HS-27A (cell line): ENCODE measurements around the gene LRCH3.

Source experiments
- DNase-seq: peaks from one replicate; pipeline ENCODE4 v3.0.0-alpha.2; 2012; ENCODE audit warnings: low read depth, missing footprints

Gene LRCH3

GRCh38 chr3:197791892-197792647 lies 1.0 kb downstream of the LRCH3 start:
- no peak for DNase-seq

- DNase-seq, result no peak
Measured at GRCh38 chr3:197793247-197793646, 2.2 kb downstream of the LRCH3 start.

DNA sequence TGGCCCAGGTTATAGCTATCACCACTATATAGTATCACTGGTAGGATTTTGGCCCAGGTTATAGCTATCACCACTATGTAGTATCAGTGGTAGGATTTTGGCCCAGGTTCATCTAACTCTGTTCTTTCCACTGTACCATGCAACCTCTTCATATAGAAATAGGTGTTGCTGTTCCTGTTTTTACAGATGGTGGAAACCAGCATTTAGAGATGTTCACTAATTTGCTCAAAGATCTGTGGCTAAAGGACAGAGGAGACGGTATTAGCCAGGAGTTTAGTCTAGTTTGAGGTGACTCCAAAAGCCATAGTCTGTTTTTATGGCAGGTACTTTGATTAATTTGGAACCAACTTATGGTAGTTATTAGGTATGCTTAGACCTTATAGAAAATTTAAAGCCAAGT lies 3.1 kb downstream of the LRCH3 start:
- DNase-seq, result no peak

DNA sequence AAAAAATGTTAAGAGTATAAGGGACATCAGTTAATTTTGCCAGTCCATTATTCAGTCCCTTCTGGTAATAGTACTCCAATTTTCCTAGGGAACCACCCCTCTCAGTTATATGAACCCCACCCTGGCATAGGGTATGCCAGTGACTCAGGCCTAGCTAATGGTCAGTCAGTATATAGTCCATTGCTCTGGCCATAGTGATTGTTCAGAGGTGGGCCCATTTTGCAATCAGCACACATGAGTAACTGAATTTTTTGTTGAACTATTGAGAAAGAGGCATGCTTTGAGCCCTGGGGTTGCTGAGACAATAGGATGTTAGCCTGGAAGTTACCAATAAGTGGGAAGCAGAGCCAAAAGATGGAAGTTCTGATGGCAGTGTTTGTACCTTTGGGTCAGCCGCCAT lies 4.1 kb downstream of the LRCH3 start:
- DNase-seq, result no peak

DNA sequence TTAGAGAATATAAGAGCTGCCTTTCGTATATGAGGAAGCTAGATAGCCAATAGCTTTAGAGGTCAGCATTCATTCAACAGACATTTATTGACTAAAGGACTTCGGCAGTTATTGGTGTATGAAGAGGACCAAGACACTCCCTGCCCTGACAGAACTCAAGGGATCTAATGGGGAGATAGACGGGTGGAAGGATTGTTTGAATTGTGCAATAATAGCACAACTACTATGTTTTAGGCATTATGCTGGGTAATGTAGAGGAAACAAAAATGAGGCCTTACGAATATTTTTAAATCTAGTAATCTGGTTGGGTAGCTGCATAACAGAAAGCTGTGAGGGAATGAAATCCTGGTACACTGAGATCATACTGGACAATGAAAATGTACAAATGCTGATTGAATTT lies 5.0 kb downstream of the LRCH3 start:
- DNase-seq, result no peak

DNA sequence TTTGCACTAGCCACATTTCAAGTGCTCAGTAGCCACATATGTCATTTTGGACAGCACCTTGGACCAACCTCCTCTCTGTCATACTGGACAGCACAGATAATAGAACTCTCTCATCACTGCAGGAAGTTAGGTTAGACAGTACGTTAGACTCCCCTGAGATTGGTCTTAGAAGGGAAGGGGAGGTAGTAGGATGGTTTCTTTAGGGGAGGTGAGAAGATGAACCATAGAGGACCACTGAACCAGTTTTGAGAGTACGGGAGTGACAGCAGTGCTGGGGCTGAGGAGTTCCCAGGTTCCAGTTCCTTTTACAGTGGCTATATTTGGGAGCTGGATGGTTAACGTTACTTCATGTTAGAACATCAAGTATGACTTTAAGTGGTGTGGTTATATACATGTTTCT lies 7.8 kb downstream of the LRCH3 start:
- DNase-seq, result no peak

GRCh38 chr3:197800379-197800778 lies 9.3 kb downstream of the LRCH3 start:
- DNase-seq, result no peak

DNA sequence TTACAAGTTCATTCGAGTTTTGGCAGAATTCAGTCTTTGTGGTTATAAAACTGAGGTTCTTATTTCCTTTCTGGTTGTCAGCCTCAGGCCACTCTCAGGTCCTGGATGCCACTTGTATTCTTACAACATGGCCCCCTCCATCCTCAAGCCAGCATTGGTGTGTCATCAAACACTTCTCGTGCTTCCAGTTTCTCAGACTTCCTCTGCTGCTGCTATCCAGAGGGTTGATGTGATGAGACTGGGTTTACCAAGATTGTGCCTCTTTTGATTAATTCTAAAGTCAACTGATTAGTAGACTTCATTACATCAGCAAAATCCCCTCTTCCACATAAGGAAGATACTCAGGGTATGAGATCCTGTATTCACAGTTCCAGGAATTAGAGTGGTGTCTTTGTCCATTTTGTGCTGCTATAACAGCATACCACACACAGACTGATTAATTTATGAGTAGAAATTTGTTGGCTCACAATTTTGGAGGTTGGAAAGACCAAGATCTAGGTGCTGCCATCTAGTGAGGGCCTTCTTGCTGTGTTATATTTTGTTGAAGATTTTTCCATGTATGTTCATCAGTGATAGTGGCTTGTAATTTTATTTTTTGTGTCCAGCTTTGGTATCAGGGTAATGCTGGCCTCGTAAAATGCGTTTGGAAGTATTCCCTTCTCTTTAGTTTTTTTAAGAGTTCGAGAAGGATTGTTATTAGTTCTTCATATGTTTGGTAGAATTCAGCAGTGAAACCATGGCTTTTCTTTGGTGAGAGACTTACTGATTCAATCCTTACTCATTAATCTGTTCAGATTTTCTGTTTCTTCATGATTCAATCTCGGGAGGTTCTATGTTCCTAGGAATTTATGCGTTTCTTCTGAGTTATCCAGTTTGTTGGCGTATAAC lies 11.1 kb downstream of the LRCH3 start:
- no peak for DNase-seq

GRCh38 chr3:197802779-197803459 lies 11.9 kb downstream of the LRCH3 start:
- no peak for DNase-seq

DNA sequence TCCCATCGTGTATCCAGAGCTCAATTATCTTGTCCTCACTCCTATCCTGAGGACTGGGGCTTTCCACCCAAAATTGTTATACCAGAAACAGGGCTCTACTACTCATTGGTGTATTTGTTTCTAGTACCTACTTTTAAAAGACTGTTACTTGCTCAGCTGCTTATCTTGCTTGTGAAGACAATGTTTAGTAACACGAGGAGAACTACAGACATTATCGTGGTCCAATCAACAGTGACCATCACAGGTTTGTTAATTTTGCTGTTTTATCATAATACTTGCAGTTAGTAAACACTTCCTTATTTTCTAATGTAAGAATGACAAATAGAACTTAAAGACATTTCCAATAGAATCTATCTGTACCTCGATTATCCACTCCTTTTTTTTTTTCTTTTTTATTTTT lies 13.5 kb downstream of the LRCH3 start:
- DNase-seq, result no peak

DNA sequence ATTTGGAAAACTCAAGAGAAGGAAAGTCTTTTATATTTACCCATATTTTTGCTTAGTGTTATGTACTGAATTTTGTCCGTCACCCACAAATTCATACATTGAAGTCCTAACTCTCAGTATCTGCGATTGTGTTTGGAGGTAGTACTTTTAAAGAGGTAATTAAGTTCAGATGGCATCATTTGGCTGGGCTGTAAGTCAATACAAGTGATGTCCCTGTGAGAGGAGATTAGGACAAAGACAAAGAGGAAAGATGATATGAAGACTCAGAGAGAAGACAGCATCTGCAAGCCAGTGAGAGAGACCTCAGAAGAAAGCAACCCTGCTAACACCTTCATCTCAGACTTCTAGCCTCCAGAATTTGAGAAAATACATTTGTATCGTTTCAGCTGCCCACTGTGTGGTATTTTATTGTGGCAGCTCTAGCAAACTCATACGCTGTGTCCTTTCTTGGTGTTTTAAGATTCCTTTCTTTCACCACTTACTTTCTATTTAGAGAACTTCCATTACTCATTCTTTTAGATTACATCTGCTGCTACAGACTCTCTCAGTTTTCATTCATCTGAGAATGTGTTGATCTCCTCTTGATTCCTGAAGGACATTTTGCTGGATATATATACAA lies 17.0 kb downstream of the LRCH3 start:
- DNase-seq, result no peak

DNA sequence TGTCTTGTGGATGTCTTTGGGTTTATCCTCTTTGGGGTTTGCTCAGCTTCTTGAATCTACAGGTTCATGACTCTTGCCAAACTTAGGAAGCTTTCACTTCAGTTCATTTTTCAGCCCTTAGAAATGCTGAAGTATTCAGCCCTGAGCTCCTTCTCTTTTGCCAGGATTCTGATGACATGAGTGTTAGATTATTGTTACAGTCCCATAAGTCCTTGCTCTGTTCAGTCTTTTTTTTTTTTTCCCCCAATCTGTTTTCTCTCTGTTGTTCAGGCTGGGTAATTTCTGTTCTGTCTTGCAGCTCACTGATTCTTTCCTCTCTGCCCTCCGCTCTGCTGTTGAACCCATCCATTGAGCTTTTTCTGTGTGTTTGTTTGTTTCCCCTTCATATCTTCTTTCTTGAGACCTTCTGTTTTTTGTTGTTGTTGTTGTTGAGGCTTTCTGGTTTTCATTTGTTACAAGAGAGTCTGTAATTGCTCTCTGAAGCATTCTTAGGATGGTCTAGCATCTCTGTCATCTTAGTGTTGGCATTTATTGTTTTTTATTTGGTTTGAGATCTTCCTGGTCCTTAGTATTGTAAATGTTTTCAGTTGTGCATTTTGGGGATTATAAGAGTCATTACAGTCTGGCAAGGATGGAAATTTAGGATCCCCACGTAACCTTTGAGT lies 18.4 kb downstream of the LRCH3 start:
- no peak for DNase-seq

GRCh38 chr3:197810901-197811300 lies 19.8 kb downstream of the LRCH3 start:
- DNase-seq, result no peak

DNA sequence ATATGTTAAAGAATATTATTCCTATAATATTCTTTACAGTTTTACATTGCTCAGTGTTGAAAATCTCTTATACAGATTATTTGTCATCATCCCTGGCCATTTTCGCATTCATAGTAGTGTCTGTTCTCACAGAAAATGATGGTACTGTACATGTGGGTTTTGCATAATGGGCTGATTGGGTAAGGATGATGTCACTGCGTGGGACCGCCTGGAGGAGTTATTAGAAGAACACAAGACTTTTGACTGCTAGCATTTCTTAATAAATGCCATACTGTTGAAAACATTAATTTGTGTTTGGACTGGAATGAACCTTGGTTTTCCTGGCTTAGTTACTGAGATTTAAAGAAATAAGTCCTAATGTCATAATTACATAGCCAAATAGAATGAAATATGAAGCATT lies 20.3 kb downstream of the LRCH3 start:
- no peak for DNase-seq

GRCh38 chr3:197814372-197814771 lies 23.3 kb downstream of the LRCH3 start:
- DNase-seq, result no peak

- no peak for DNase-seq
Measured at GRCh38 chr3:197820550-197821335, 29.7 kb downstream of the LRCH3 start.

GRCh38 chr3:197829397-197830045 lies 38.5 kb downstream of the LRCH3 start:
- no peak for DNase-seq

DNA sequence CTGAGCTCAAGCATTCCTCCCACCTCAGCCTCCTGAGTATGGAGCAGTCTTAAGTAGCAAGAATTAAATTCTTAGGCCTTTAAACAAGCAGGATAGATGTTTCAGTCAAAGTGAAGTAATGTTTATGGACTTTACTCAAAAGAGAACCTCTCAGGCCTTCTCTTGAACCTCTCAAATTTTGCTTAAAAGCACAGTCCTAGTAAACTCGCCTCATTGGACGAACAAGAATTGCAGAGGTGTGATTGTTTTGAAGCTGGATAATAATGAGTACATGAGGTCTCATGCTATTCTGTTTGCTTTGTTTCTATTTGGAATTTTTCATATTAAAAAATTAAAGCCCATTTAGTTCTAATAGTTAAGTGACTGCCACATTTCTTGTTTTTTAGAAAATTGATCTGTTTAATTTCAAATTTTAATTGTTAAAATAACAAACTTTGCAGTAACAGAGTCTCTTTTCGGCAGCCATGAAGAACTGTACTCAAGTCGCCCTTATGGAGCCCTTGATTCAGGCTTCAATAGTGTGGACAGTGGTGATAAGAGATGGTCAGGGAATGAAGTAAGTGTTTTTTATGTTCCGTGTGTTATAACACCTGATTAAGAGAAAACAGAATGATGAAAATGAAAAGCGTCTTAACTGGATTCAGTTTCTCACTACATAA lies 39.4 kb downstream of the LRCH3 start:
- no peak for DNase-seq

GRCh38 chr3:197830967-197831313 lies 39.9 kb downstream of the LRCH3 start:
- no peak for DNase-seq
